OCI-LY1 (cell line): ENCODE measurements around the gene TBX20.
"Not testable (repeated sequence)": the region's sequence is repeated elsewhere in the genome, so short reads cannot be mapped to it uniquely, and the experiment has no call there.

ENCODE experiments used
- EZH2 ChIP-seq: fragments of 200-600 bp; sonication (generic), shearing (Covaris generic); IDR thresholded peaks from 2 replicates; pipeline ENCODE4 v1.8.0; 2017; ENCODE audit warnings: borderline replicate concordance, mixed run types, mild to moderate bottlenecking, antibody characterized with exemption, low read length, moderate library complexity, mixed read lengths
- TF ChIP-seq, protein P1 (sequence below): fragments of 200-600 bp; sonication (generic), shearing (Covaris generic); IDR thresholded peaks from 2 replicates; pipeline ENCODE4 v1.5.1; 2017; ENCODE audit warnings: mild to moderate bottlenecking, antibody characterized with exemption, low read length, moderate library complexity, mixed read lengths

DNA sequence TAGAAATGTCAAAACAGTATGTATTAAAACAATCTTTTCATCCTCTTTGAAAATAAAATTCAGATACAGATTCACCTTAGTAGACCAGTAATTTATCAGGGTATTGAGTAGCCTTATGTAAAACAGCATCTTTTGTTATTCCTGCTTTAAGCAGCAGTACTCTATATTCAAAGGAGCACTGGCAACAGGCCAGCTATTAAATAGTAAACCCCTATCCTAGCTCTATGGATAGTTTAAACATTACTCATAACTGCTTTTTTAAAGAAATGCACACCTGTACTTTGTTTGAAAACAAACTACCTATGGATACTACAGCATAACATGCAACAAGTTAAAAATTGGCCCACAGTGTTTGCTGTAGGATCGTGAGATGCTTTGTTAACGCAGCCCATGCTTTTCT, 53.7 kb downstream of the TBX20 start:
- TF ChIP-seq, protein P1, sequence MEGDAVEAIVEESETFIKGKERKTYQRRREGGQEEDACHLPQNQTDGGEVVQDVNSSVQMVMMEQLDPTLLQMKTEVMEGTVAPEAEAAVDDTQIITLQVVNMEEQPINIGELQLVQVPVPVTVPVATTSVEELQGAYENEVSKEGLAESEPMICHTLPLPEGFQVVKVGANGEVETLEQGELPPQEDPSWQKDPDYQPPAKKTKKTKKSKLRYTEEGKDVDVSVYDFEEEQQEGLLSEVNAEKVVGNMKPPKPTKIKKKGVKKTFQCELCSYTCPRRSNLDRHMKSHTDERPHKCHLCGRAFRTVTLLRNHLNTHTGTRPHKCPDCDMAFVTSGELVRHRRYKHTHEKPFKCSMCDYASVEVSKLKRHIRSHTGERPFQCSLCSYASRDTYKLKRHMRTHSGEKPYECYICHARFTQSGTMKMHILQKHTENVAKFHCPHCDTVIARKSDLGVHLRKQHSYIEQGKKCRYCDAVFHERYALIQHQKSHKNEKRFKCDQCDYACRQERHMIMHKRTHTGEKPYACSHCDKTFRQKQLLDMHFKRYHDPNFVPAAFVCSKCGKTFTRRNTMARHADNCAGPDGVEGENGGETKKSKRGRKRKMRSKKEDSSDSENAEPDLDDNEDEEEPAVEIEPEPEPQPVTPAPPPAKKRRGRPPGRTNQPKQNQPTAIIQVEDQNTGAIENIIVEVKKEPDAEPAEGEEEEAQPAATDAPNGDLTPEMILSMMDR = not testable (repeated sequence)
- TF ChIP-seq EZH2 = not testable (repeated sequence)
